HT-29 (cell line): ENCODE results near the gene AMOTL1. TPM values are rescaled to one million over a fixed set of nuclear protein-coding genes. Genes with fewer than 3 reads are reported as not detected.
A peak's percentile ranks its signal among the peaks of the same experiment; 100 is the strongest.

ENCODE experiments used
- DNase-seq: peaks from one replicate; pipeline ENCODE4 v3.0.0-alpha.2; 2015; ENCODE audit warnings: low spot score
- total RNA-seq: library from RNA; depleted of rRNA; stranded (reverse); fragments of >200 nt; shearing (Covaris generic); gene quantifications from 2 replicates; pipeline ENCODE4 v1.2.3, GENCODE V29; 2014; rRNA removed

The AMOTL1 gene
- not detected in 2 replicates for total RNA-seq

DNA sequence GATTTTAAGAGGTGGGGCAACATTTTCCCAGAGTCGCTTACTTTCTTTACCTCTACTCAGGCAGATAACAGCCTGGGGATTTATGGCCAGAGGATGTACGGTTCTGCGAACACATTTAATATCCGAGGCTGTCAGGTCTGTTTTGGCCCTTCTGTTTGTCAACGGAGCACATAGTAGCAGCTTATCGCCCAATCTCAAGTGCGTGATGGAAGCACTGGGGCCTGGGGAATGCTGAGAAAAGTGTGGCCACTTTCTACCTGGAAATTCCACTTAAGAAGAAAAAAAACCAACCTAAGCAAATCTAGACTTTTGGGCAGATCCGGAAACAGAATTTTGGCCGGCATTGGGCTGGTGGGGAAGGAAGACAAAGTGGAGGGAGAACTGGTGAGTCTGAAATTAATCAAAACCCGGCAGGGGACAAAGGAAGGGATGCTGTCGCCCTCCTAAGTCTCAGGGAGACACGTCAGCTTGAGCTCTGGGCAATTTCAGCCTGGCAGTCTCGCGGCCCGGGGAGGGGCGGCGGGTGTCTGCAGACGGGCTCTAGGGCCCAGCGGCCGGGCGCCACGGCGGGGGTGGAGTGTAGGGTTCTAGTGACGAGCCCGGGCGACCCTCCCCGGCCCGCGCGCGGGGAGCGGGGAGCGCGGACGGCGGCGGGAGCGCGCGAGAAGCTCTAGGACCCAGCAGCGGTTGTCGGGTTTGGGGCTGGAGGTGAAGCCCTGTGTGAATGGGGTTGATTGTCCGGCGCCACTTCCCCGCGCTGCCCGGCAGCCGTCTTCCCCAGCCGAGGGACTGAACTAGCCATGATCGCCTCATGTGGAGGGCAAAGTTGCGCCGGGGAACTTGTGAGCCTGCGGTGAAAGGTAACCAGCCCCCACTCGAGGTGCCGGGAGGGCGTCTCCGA is at the start of gene AMOTL1:
Gene AMOTL1 (plus strand): TSS at position 656 of the 901 bp plus-strand sequence. CDS start 156 bp downstream, at position 812.
- DNase-seq, result no peak

DNA sequence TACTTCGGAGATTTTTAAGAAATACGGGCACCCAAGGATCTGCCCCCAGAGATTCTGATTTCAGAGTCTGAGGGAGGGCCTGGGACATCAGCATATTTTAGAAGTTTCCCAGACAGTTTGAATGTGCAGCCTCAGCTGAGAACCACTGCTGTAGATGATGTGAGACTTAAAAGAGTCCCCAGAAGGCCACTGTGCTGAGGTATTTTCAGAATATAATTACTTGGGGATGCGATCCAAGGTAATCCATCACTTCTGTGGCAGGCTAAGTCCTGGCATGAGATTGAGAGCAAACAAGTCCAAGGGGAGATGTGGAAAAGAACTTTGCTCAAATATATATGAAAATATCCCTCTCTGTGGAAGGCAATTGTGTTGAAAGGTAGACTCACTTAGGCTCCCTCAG is 48.3 kb upstream of the AMOTL1 start:
- DNase-seq, result no peak

DNA sequence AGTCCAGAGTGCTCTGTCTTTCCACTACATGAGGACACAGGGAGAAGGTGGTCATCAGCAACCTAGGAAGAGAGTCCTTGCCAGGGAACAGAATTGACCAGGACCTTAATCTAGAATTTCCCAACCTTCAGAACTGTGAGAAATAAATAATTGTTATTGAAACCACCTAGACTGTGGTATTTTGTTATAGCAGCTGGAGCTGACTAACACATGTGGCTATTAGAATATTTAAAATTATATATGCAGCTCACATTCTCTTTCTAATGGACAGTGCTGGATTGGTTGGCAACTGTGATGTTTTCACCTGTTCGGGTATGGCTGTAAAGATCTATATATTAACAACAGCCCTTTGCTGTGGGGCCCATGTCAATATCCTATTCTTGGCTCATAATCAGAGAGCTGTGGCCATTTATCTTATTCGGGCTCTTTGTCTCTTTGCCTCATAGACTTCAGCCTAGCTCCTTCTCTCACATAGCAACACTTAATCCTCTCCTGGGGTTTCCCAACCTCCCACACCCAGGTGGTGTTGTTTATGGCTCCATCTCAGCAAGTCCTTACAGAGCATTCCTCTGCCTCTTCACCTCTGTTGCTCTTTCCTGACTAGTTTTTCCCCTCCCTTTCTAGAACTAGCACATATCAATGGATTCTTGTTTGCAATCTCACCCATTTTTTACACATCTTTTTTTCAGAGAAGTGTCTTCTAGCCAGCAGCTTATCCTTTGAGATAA is 46.4 kb upstream of the AMOTL1 start:
- DNase-seq, result no peak

DNA sequence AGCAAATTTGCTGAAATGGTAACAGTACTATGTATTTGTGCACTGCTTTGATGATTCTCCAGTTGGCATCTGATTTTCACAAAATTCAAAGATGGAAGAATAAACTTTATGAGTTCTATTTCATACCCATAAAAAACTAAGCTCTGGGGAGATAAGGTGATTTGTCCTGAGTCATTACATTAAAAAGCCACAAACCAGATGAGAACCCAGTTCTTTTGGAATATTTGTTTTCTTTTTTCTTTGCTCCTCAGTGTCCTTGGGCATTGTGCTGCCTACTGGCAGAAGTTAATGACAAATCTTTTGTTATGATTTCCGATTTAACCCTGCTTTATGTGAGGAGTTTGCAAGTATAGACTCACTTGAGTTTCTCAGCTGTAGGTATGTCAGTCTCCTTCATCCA is 45.4 kb upstream of the AMOTL1 start:
- no peak for DNase-seq

DNA sequence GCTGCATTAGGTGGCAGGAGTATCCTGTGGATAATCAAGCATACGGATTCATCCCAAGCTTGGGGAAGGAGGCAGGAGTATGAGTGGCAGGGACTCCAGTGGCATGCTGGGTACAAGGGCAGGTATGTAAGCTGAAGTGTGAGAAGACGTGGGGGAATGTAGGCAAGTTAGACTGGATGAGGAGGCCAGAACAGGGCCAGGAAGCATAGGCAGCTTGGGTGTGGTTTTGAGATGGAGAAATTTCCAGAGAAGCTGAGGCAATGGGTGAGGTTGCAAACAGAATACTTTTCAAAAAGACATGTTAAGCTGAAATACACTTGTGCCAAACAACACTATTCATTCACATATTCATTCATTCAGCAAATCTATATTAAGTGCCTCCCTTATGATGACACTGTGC is 43.1 kb upstream of the AMOTL1 start:
- no peak for DNase-seq

DNA sequence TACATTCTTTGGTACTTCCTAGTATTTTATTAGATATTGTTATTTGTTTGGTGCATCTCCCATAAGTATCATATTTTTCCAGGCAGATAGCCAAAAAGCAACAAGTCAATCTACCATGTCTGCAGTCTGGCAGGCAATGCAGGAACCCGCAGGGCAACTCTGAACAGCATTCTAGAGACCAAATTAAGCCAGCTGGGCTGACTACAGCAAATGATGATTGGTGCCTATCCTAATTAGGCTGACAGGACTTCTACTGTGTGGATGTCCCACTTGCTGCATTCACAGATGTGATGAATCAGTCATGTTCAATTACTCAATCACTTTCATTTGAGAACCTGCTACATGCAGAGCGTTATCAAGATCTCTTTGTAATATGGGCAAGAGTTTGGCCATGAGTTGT is 40.3 kb upstream of the AMOTL1 start:
- DNase-seq, result no peak

- DNase-seq, result no peak
Observed at GRCh38 chr11:94728541-94728940, 39.6 kb upstream of the AMOTL1 start.

- DNase-seq, result no peak
Observed at GRCh38 chr11:94728966-94729751, 39.0 kb upstream of the AMOTL1 start.

GRCh38 chr11:94730153-94730552 is 38.0 kb upstream of the AMOTL1 start:
- no peak for DNase-seq

DNA sequence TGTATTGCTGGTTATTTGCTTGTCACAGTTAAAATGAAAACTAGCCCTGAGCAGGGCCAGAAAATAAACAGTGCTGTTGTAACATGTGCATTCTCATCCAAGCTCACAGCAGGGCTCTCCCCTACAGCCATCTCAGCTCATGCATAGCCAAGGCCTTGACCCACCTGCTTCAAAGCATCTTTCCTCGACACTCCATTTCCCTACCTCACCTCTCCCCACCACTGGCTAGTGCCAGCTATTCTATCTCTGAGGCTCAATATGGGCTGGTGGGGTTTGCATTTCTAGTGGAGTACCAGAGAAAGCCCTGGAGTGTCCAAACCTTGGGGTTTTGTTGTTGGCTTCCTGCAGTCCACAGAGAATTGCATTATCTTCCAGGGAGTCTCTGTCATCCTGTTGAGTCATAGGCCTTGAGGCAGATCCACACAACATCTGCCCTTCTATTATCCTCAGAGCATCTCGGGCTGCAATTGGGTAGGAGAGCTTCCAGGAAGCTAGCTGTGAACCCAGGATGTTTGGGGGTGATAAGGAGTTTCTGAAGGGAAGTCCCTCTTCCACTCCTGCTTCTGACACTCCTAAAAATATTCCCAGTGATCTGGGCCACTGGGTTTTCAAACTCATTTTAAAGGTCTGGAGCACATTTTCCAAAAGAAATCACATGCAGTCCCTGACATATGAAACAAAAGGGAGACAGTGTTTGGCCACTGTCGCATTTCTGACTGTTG is 36.1 kb upstream of the AMOTL1 start:
- DNase-seq, result no peak

GRCh38 chr11:94732617-94733281 is 35.4 kb upstream of the AMOTL1 start:
- peak; percentile 41 for DNase-seq

GRCh38 chr11:94734563-94735275 is 33.4 kb upstream of the AMOTL1 start:
- DNase-seq, result peak; percentile 55

- DNase-seq, result peak; percentile 42
Observed at GRCh38 chr11:94735907-94736306, 32.2 kb upstream of the AMOTL1 start.

GRCh38 chr11:94737171-94737611 is 31.0 kb upstream of the AMOTL1 start:
- peak; percentile 84 for DNase-seq

GRCh38 chr11:94738746-94739145 is 29.4 kb upstream of the AMOTL1 start:
- no peak for DNase-seq

- DNase-seq, result no peak
Observed at GRCh38 chr11:94739331-94739730, 28.8 kb upstream of the AMOTL1 start.

DNA sequence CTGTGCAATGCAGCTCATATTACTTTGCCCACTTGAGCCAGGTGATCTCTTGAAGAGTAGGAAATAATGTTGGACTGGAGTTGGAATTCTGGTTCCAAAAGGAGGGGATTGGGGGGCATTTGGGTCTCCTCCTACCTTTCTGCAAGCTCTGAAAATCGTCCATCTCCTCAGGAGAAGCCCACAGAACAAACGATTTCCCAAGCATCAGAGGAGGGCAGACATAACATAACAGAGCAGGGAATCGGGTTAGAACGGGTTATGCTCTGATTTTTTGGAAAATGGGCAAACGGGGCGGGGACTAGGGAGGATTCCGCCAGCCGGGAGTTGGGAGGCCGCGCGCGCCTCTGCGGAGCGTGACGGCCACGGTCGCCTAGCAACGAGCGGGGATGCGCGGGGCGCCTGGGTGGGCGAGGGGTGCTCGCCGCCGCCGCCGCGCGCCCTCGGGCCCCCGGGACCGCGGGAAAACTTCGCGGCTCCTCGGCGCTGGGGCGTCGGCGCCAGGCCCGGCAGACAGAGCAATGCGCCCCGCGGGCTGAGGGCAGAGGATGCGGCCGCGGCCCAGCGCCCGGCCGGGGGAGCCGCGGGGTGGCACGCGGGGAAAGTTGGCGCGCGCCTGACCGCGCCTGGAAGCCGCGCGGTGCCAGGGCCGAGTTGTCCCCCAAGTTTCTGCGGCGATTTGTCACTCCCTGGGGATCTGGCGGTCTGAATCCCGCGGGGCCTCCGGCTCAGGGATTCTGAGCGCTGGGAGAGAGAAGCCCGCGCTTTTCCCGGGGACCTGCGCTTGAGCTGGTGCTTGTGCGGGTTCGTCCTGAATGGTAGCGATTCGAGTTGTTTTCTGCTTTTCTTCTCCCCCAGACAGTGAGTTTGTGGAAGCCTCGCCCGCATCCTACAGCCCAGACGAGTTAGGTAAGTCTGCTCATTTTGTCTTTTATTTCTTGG is 27.8 kb upstream of the AMOTL1 start:
- no peak for DNase-seq

DNA sequence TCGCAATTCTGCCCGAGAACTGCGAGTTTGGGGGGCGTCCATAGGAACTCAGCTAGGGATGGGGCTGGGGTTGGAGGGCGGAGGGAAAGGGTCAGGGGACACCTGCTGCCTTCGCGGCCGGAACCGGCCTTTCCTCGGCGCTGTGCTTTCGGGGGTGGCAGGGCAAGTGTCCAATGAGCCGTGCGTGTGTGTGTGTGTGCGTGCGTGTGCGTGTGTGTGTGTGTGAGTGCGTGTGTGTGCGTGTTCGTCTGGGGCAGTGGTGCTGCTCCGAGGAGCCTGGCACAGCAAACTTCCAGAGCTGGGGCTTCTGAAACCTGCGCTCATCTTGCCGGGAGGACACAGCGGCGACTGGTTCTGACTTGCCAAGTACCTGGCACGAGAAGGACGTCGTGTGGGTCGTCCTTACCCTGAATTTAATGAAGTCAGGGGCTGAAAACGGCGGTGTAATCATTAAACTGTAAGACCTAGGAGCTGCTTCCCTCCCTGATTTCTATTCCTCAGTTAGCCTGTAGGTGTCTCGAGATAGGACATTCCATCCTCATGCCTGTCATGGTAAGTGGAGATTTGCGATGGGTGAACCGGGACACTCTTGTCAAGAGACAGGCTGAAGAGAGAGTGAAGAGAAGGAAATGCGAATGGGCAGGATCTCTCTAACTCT is 27.0 kb upstream of the AMOTL1 start:
- DNase-seq, result peak; percentile 50
